Spinal cord (tissue), 10 donors: ENCODE measurements around the gene EARS2. TPM values are rescaled to one million over a fixed set of nuclear protein-coding genes. Genes with fewer than 3 reads are reported as not detected.
"Not testable (repeated sequence)": the region's sequence is repeated elsewhere in the genome, so short reads cannot be mapped to it uniquely, and the experiment has no call there.

Source experiments
- DNase-seq, 6 donors: peaks; one replicate each; pipeline versions ENCODE4 v3.0.0 to v3.0.0-alpha.2; 2013 to 2015; ENCODE audit warnings: low spot score in 6 of 6, low read depth in 4 of 6
- H3K27ac ChIP-seq: one replicate; pipeline ENCODE4 v1.5.1; 2013; ENCODE audit warnings: low read depth, low read length, control low read depth
- H3K27me3 ChIP-seq: one replicate; pipeline ENCODE4 v1.6.1; 2013; ENCODE audit warnings: low read length; ENCODE audit not compliant: control insufficient read depth, insufficient read depth
- H3K36me3 ChIP-seq: one replicate; pipeline ENCODE4 v1.6.1; 2013; ENCODE audit warnings: low read length; ENCODE audit not compliant: control insufficient read depth, insufficient read depth
- H3K4me1 ChIP-seq: one replicate; pipeline ENCODE4 v1.6.1; 2013; ENCODE audit warnings: low read length; ENCODE audit not compliant: control insufficient read depth, insufficient read depth
- H3K4me3 ChIP-seq: one replicate; pipeline ENCODE4 v1.5.1; 2013; ENCODE audit warnings: low read depth, low read length, control low read depth
- H3K9me3 ChIP-seq: one replicate; pipeline ENCODE4 v1.6.1; 2013; ENCODE audit warnings: low read length; ENCODE audit not compliant: control insufficient read depth, insufficient read depth
- WGBS: methylation state at CpG from one replicate; pipeline ENCODE4 v1.1.5; 2013; ENCODE audit warnings: missing lambda C conversion rate; ENCODE audit not compliant: insufficient coverage; 5-methylcytosine and 5-hydroxymethylcytosine counted together
- polyA plus RNA-seq, 2 donors: library from polyadenylated mRNA; unstranded; fragments of 120-200 nt; gene quantifications; one replicate each; pipeline ENCODE4 v1.2.1, GENCODE V29; 2013; ENCODE audit not compliant: insufficient read length in 2 of 2
- total RNA-seq, 2 donors: library from RNA; depleted of rRNA in 1 of 2; stranded (reverse); fragments of 120-200 nt in 1 of 2; fragments of >200 nt in 1 of 2; gene quantifications; one replicate each; pipeline versions ENCODE4 v1.2.3 to v1.2.4, GENCODE V29; 2013 to 2014
- donor health status: healthy.

EARS2 gene
- total and polyA plus RNA-seq, 4 donors, result 16.6 to 27.7 (median 23.4) TPM

GRCh38 chr16:23552161-23552560 lies 5.0 kb downstream of the EARS2 start:
- Histone ChIP-seq H3K27ac (no peak overlapping the region), H3K27me3 (no peaks in the 10 kb centered on the region), H3K4me3 (no peak overlapping the region), H3K4me1 (peaks cover 11% of the 10 kb centered on the region), H3K9me3 (no peaks in the 10 kb centered on the region), H3K36me3 (peaks cover 46% of the 10 kb centered on the region)
- DNase-seq, result no peak
- 85% methylated on average over 6 of the region's 6 CpGs for WGBS

GRCh38 chr16:23549938-23550337 lies 7.2 kb downstream of the EARS2 start:
- H3K36me3 ChIP-seq, result peaks cover 55% of the 10 kb centered on the region
- no CpG with 5 or more reads among the region's 5 CpGs for WGBS
- H3K4me1 ChIP-seq, result no peaks in the 10 kb centered on the region
- H3K9me3 ChIP-seq, result no peaks in the 10 kb centered on the region
- no peak overlapping the region for H3K4me3 ChIP-seq
- H3K27ac ChIP-seq, result no peak overlapping the region
- DNase-seq, result no peak
- H3K27me3 ChIP-seq, result no peaks in the 10 kb centered on the region

GRCh38 chr16:23544436-23544835 lies 12.7 kb downstream of the EARS2 start:
- no peaks in the 10 kb centered on the region for H3K27me3 ChIP-seq
- H3K4me1 ChIP-seq, result no peaks in the 10 kb centered on the region
- H3K27ac ChIP-seq, result no peak overlapping the region
- WGBS, result 92% methylated on average over 11 of the region's 14 CpGs
- no peak for DNase-seq
- no peaks in the 10 kb centered on the region for H3K9me3 ChIP-seq
- H3K36me3 ChIP-seq, result peaks cover 60% of the 10 kb centered on the region
- no peak overlapping the region for H3K4me3 ChIP-seq

GRCh38 chr16:23540817-23541178 lies 16.4 kb downstream of the EARS2 start:
- not testable (repeated sequence) for H3K4me1 ChIP-seq, DNase-seq, H3K9me3 ChIP-seq, H3K4me3 ChIP-seq, H3K27ac ChIP-seq, H3K27me3 ChIP-seq
- peaks cover 63% of the 10 kb centered on the region for H3K36me3 ChIP-seq
- no CpG with 5 or more reads among the region's 3 CpGs for WGBS

GRCh38 chr16:23539984-23540816 lies 16.9 kb downstream of the EARS2 start:
- H3K9me3 ChIP-seq, result no peaks in the 10 kb centered on the region
- no peak overlapping the region for H3K27ac ChIP-seq
- H3K27me3 ChIP-seq, result no peaks in the 10 kb centered on the region
- no peak for DNase-seq
- no peaks in the 10 kb centered on the region for H3K4me1 ChIP-seq
- H3K36me3 ChIP-seq, result peaks cover 62% of the 10 kb centered on the region
- 100% methylated on average over 3 of the region's 11 CpGs for WGBS
- no peak overlapping the region for H3K4me3 ChIP-seq

- no CpG with 5 or more reads among the region's 1 CpG for WGBS
- peaks cover 60% of the 10 kb centered on the region for H3K36me3 ChIP-seq
- H3K9me3 ChIP-seq, result no peaks in the 10 kb centered on the region
- H3K27me3 ChIP-seq, result no peaks in the 10 kb centered on the region
- no peaks in the 10 kb centered on the region for H3K4me1 ChIP-seq
- no peak for DNase-seq
- no peak overlapping the region for H3K27ac ChIP-seq
- H3K4me3 ChIP-seq, result no peak overlapping the region
Measured at GRCh38 chr16:23538919-23539278, 18.3 kb downstream of the EARS2 start.

GRCh38 chr16:23537390-23537789 lies 19.8 kb downstream of the EARS2 start:
- peaks cover 64% of the 10 kb centered on the region for H3K36me3 ChIP-seq

GRCh38 chr16:23535901-23536300 lies 21.2 kb downstream of the EARS2 start:
- Histone ChIP-seq H3K4me1 (no peaks in the 10 kb centered on the region), H3K9me3 (no peaks in the 10 kb centered on the region), H3K27me3 (no peaks in the 10 kb centered on the region), H3K36me3 (peaks cover 64% of the 10 kb centered on the region), H3K27ac (no peak overlapping the region), H3K4me3 (no peak overlapping the region)
- no peak for DNase-seq
- WGBS, result no CpG with 5 or more reads among the region's 2 CpGs

More at GRCh38 chr16:23537390-23537789, 19.8 kb downstream of the EARS2 start:
- DNase-seq, result no peak
- Histone ChIP-seq H3K9me3 (no peaks in the 10 kb centered on the region), H3K27ac (no peak overlapping the region), H3K4me3 (no peak overlapping the region), H3K27me3 (no peaks in the 10 kb centered on the region), H3K4me1 (no peaks in the 10 kb centered on the region)
- WGBS, result 80% methylated on average over 1 of the region's 3 CpGs

- H3K4me3 ChIP-seq, result no peak overlapping the region
- no peak for DNase-seq
- WGBS, result 93% methylated on average over 17 of the region's 19 CpGs
- peaks cover 66% of the 10 kb centered on the region for H3K36me3 ChIP-seq
- no peaks in the 10 kb centered on the region for H3K9me3 ChIP-seq
- H3K27me3 ChIP-seq, result no peaks in the 10 kb centered on the region
- no peak overlapping the region for H3K27ac ChIP-seq
- H3K4me1 ChIP-seq, result no peaks in the 10 kb centered on the region
Measured at GRCh38 chr16:23534868-23535860, 22.0 kb downstream of the EARS2 start.
